ENCODE results near the gene COL4A1. TPM values are rescaled to one million over a fixed set of nuclear protein-coding genes. Genes with fewer than 3 reads are reported as not detected.

Gene COL4A1
- 755 and 769 TPM in 2 replicates for total RNA-seq

GRCh38 chr13:110306960-110307766 lies at the start of gene COL4A1, which contains the start of gene COL4A2:
TSS of gene COL4A1 (minus strand) at chr13:110307157. CDS start at chr13:110307027, 130 bp downstream.
TSS of gene COL4A2 (plus strand) at chr13:110307284. CDS start at chr13:110307904, 620 bp downstream.

Other genes starting within 250 kb of the COL4A1 start
- 764 and 817 TPM in 2 replicates for gene COL4A2, start 127 bp upstream of the COL4A1 start, total RNA-seq